Measurements from ENCODE around the gene TTC33.
"Not testable (repeated sequence)": the region's sequence is repeated elsewhere in the genome, so short reads cannot be mapped to it uniquely, and the experiment has no call there.

TTC33 gene

GRCh38 chr5:40733434-40733833 is 22.3 kb downstream of the TTC33 start:
- Histone ChIP-seq H3K4me3 (ENCODE audit: low read depth in 1 of 5, low read length in 5 of 5) (no peak overlapping the region), H3K27ac (ENCODE audit: low read depth, low read length) (no peak overlapping the region), H3K9me3 (ENCODE audit: control insufficient read depth in 5 of 5, low read length in 5 of 5) (no peaks in the 10 kb centered on the region), H3K27me3 (ENCODE audit: control insufficient read depth in 5 of 5, insufficient read depth in 4 of 5, low read length in 5 of 5) (no peaks in the 10 kb centered on the region), H3K4me1 (ENCODE audit: control insufficient read depth in 5 of 5, insufficient read depth in 5 of 5, low read length in 5 of 5) (peaks cover 2 to 29% (median 20%) of the 10 kb centered on the region in 5 donors), H3K36me3 (ENCODE audit: control insufficient read depth in 5 of 5, insufficient read depth in 5 of 5, low read length in 5 of 5) (no peaks in the 10 kb centered on the region), H3K9ac (ENCODE audit: low read length in 5 of 5) (no peak overlapping the region)

DNA sequence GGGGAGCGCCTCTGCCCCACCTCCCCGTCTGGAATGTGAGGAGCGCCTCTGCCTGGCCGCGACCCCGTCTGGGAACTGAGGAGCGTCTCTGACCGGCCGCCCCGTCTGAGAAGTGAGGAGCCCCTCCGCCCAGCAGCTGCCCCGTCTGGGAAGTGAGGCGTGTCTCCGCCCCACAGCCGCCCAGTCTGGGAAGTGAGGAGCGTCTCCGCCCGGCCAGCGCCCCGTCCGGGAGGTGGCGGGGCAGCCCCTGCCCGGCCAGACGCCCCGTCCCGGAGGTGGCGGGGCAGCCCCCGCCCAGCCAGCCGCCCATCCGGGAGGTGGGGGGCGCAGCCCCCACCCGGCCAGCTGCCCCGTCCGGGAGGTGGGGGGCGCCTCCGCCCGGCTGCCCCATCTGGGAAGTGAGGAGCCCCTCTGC is 33.3 kb downstream of the TTC33 start:
- not testable (repeated sequence) for H3K9ac ChIP-seq (ENCODE audit: low read length in 5 of 5); H3K27me3 ChIP-seq (ENCODE audit: control insufficient read depth in 5 of 5, insufficient read depth in 4 of 5, low read length in 5 of 5); H3K4me3 ChIP-seq (ENCODE audit: low read depth in 1 of 5, low read length in 5 of 5); H3K4me1 ChIP-seq (ENCODE audit: control insufficient read depth in 5 of 5, insufficient read depth in 5 of 5, low read length in 5 of 5); H3K9me3 ChIP-seq (ENCODE audit: control insufficient read depth in 5 of 5, low read length in 5 of 5); H3K27ac ChIP-seq (ENCODE audit: low read depth, low read length)
- peaks cover 4 to 18% (median 12%) of the 10 kb centered on the region in 5 donors for H3K36me3 ChIP-seq (ENCODE audit: control insufficient read depth in 5 of 5, insufficient read depth in 5 of 5, low read length in 5 of 5)

DNA sequence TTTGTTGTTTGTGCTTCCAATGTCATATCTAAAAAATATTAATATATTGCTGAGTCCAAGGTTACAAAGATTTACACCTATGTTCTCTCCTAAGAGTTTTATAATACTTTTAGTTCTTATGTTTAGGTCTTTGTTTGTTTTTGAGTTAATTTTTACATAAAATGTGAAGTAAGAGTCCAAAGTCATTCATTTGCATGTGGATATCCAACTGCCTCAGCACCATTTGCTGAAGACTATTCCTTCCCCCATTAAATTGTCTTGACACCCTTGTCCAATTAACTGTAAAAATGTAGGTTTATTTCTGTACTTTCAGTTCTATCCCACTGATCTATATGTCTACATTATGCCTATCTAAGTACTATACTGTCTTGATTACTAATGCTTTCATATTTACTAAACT is 35.7 kb downstream of the TTC33 start:
- Histone ChIP-seq H3K36me3 (ENCODE audit: control insufficient read depth in 5 of 5, insufficient read depth in 5 of 5, low read length in 5 of 5) (peaks cover 10 to 18% (median 13%) of the 10 kb centered on the region in 5 donors), H3K9ac (ENCODE audit: low read length in 5 of 5) (no peak overlapping the region), H3K4me3 (ENCODE audit: low read depth in 1 of 5, low read length in 5 of 5) (no peak overlapping the region), H3K9me3 (ENCODE audit: control insufficient read depth in 5 of 5, low read length in 5 of 5) (no peaks in the 10 kb centered on the region), H3K27me3 (ENCODE audit: control insufficient read depth in 5 of 5, insufficient read depth in 4 of 5, low read length in 5 of 5) (no peaks in the 10 kb centered on the region), H3K4me1 (ENCODE audit: control insufficient read depth in 5 of 5, insufficient read depth in 5 of 5, low read length in 5 of 5) (peaks cover 0 to 7% (median 0%) of the 10 kb centered on the region in 5 donors), H3K27ac (ENCODE audit: low read depth, low read length) (no peak overlapping the region)

- Histone ChIP-seq H3K9me3 (ENCODE audit: control insufficient read depth in 5 of 5, low read length in 5 of 5) (no peaks in the 10 kb centered on the region), H3K27me3 (ENCODE audit: control insufficient read depth in 5 of 5, insufficient read depth in 4 of 5, low read length in 5 of 5) (no peaks in the 10 kb centered on the region), H3K4me3 (ENCODE audit: low read depth in 1 of 5, low read length in 5 of 5) (no peak overlapping the region), H3K36me3 (ENCODE audit: control insufficient read depth in 5 of 5, insufficient read depth in 5 of 5, low read length in 5 of 5) (peaks cover 10 to 18% (median 11%) of the 10 kb centered on the region in 5 donors), H3K9ac (ENCODE audit: low read length in 5 of 5) (peak overlapping the region in 1 of 5 donors; percentile 35), H3K27ac (ENCODE audit: low read depth, low read length) (no peak overlapping the region), H3K4me1 (ENCODE audit: control insufficient read depth in 5 of 5, insufficient read depth in 5 of 5, low read length in 5 of 5) (peaks cover 0 to 8% (median 0%) of the 10 kb centered on the region in 5 donors)
These were observed 38.5 kb downstream of the TTC33 start for GRCh38 chr5:40717281-40717680.

DNA sequence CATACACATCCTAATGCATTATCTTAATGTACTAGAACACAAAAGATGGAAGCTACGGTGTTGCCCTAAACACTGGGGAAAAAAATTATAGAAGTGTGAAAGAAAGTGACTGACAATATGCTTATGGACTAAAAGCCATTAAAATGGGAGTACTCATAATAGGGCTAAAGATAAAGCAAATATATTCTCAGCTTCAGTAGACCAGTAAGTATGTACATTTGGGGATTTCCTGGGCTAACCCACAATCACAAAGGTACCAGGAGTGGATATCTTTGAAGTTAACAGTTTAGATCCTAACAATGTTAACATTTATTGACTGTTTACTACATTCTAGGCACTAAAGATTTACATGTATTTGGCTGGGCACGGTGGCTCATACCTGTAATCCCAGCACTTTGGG is 39.2 kb downstream of the TTC33 start:
- Histone ChIP-seq H3K36me3 (ENCODE audit: control insufficient read depth in 5 of 5, insufficient read depth in 5 of 5, low read length in 5 of 5) (peaks cover 10 to 14% (median 11%) of the 10 kb centered on the region in 5 donors), H3K27me3 (ENCODE audit: control insufficient read depth in 5 of 5, insufficient read depth in 4 of 5, low read length in 5 of 5) (no peaks in the 10 kb centered on the region), H3K9ac (ENCODE audit: low read length in 5 of 5) (no peak overlapping the region), H3K4me1 (ENCODE audit: control insufficient read depth in 5 of 5, insufficient read depth in 5 of 5, low read length in 5 of 5) (peaks cover 0 to 11% (median 0%) of the 10 kb centered on the region in 5 donors), H3K4me3 (ENCODE audit: low read depth in 1 of 5, low read length in 5 of 5) (no peak overlapping the region), H3K9me3 (ENCODE audit: control insufficient read depth in 5 of 5, low read length in 5 of 5) (no peaks in the 10 kb centered on the region), H3K27ac (ENCODE audit: low read depth, low read length) (no peak overlapping the region)

GRCh38 chr5:40716000-40716399 is 39.8 kb downstream of the TTC33 start:
- H3K4me3 ChIP-seq (ENCODE audit: low read depth in 1 of 5, low read length in 5 of 5) = no peak overlapping the region
- H3K4me1 ChIP-seq (ENCODE audit: control insufficient read depth in 5 of 5, insufficient read depth in 5 of 5, low read length in 5 of 5) = peaks cover 0 to 11% (median 0%) of the 10 kb centered on the region in 5 donors
- H3K36me3 ChIP-seq (ENCODE audit: control insufficient read depth in 5 of 5, insufficient read depth in 5 of 5, low read length in 5 of 5) = peaks cover 10 to 11% (median 10%) of the 10 kb centered on the region in 5 donors
- no peak overlapping the region for H3K9ac ChIP-seq (ENCODE audit: low read length in 5 of 5)
- no peak overlapping the region for H3K27ac ChIP-seq (ENCODE audit: low read depth, low read length)
- H3K27me3 ChIP-seq (ENCODE audit: control insufficient read depth in 5 of 5, insufficient read depth in 4 of 5, low read length in 5 of 5) = no peaks in the 10 kb centered on the region
- H3K9me3 ChIP-seq (ENCODE audit: control insufficient read depth in 5 of 5, low read length in 5 of 5) = no peaks in the 10 kb centered on the region

- no peak overlapping the region for H3K4me3 ChIP-seq (ENCODE audit: low read depth in 1 of 5, low read length in 5 of 5)
- no peaks in the 10 kb centered on the region for H3K9me3 ChIP-seq (ENCODE audit: control insufficient read depth in 5 of 5, low read length in 5 of 5)
- H3K4me1 ChIP-seq (ENCODE audit: control insufficient read depth in 5 of 5, insufficient read depth in 5 of 5, low read length in 5 of 5) = peaks cover 0 to 11% (median 0%) of the 10 kb centered on the region in 5 donors
- H3K27ac ChIP-seq (ENCODE audit: low read depth, low read length) = no peak overlapping the region
- H3K9ac ChIP-seq (ENCODE audit: low read length in 5 of 5) = no peak overlapping the region
- no peaks in the 10 kb centered on the region for H3K27me3 ChIP-seq (ENCODE audit: control insufficient read depth in 5 of 5, insufficient read depth in 4 of 5, low read length in 5 of 5)
- H3K36me3 ChIP-seq (ENCODE audit: control insufficient read depth in 5 of 5, insufficient read depth in 5 of 5, low read length in 5 of 5) = peaks cover 4 to 7% (median 5%) of the 10 kb centered on the region in 5 donors
These were observed 41.8 kb downstream of the TTC33 start for GRCh38 chr5:40714001-40714400.

DNA sequence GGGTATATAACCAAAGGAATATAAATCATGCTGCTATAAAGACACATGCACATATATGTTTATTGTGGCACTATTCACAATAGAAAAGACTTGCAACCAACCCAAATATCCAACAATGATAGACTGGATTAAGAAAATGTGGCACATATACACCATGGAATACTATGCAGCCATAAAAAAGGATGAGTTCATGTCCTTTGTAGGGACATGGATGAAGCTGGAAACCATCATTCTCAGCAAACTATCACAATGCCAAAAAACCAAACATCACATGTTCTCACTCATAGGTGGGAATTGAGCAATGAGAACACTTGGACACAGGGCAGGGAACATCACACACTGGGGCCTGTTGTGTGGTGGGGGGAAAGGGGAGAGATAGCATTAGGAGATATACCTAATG is 45.2 kb downstream of the TTC33 start:
- not testable (repeated sequence) for H3K4me1 ChIP-seq (ENCODE audit: control insufficient read depth in 5 of 5, insufficient read depth in 5 of 5, low read length in 5 of 5); H3K9me3 ChIP-seq (ENCODE audit: control insufficient read depth in 5 of 5, low read length in 5 of 5); H3K36me3 ChIP-seq (ENCODE audit: control insufficient read depth in 5 of 5, insufficient read depth in 5 of 5, low read length in 5 of 5); H3K27me3 ChIP-seq (ENCODE audit: control insufficient read depth in 5 of 5, insufficient read depth in 4 of 5, low read length in 5 of 5); H3K27ac ChIP-seq (ENCODE audit: low read depth, low read length); H3K9ac ChIP-seq (ENCODE audit: low read length in 5 of 5); H3K4me3 ChIP-seq (ENCODE audit: low read depth in 1 of 5, low read length in 5 of 5)

DNA sequence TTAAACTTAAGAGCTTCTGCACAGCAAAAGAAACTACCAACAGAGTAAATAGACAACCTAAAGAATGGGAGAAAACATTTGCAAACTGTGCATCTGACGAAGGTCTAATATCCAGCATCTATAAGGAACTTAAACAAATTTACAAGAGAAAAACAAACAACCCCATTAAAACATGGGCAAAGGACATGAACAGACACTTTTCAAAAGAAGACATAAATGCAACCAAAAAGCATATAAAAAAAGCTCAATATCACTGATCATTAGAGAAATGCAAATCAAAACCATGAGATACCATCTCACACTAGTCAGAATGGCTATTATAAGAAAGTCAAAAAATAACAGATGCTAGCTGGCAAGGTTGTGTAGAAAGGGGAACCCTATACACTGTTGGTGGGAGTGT is 50.3 kb downstream of the TTC33 start:
- not testable (repeated sequence) for H3K27me3 ChIP-seq (ENCODE audit: control insufficient read depth in 5 of 5, insufficient read depth in 4 of 5, low read length in 5 of 5); H3K4me1 ChIP-seq (ENCODE audit: control insufficient read depth in 5 of 5, insufficient read depth in 5 of 5, low read length in 5 of 5); H3K4me3 ChIP-seq (ENCODE audit: low read depth in 1 of 5, low read length in 5 of 5); H3K36me3 ChIP-seq (ENCODE audit: control insufficient read depth in 5 of 5, insufficient read depth in 5 of 5, low read length in 5 of 5); H3K27ac ChIP-seq (ENCODE audit: low read depth, low read length); H3K9ac ChIP-seq (ENCODE audit: low read length in 5 of 5)
- H3K9me3 ChIP-seq (ENCODE audit: control insufficient read depth in 5 of 5, low read length in 5 of 5) = peaks cover 2 to 20% (median 11%) of the 10 kb centered on the region in 5 donors

DNA sequence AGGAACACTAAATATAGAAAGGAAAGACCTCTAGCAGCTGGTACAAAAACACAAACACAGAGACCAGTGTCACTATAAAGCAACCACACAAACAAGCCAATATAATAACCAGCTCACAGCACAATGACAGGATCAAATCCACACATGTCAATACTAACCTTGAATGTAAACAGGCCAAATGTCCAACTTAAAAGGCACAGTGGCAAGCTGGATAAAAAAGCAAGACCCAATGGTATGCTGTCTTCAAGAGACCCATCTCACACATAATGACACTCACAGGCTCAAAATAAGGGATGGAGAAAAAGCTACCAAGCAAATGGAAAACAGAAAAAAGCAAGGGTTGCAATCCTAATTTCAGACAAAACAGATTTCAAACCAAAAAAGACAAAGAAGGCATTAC is 53.7 kb downstream of the TTC33 start:
- not testable (repeated sequence) for H3K27me3 ChIP-seq (ENCODE audit: control insufficient read depth in 5 of 5, insufficient read depth in 4 of 5, low read length in 5 of 5)

More for the DNA sequence above, 53.7 kb downstream of the TTC33 start:
- Histone ChIP-seq H3K36me3 (ENCODE audit: control insufficient read depth in 5 of 5, insufficient read depth in 5 of 5, low read length in 5 of 5) (peaks cover 0 to 22% (median 6%) of the 10 kb centered on the region in 5 donors), H3K9me3 (ENCODE audit: control insufficient read depth in 5 of 5, low read length in 5 of 5) (peaks cover 2 to 25% (median 11%) of the 10 kb centered on the region in 5 donors)
- not testable (repeated sequence) for H3K4me1 ChIP-seq (ENCODE audit: control insufficient read depth in 5 of 5, insufficient read depth in 5 of 5, low read length in 5 of 5); H3K4me3 ChIP-seq (ENCODE audit: low read depth in 1 of 5, low read length in 5 of 5); H3K27ac ChIP-seq (ENCODE audit: low read depth, low read length); H3K9ac ChIP-seq (ENCODE audit: low read length in 5 of 5)

All from subcutaneous abdominal adipose tissue (tissue), 5 donors.